ENCODE results near the gene PRKG1. TPM values are rescaled to one million over a fixed set of nuclear protein-coding genes. Genes with fewer than 3 reads are reported as not detected.

The PRKG1 gene
- total RNA-seq, 4 donors from 2014 or later, result 1.2 to 6.5 (median 2.7) TPM

DNA sequence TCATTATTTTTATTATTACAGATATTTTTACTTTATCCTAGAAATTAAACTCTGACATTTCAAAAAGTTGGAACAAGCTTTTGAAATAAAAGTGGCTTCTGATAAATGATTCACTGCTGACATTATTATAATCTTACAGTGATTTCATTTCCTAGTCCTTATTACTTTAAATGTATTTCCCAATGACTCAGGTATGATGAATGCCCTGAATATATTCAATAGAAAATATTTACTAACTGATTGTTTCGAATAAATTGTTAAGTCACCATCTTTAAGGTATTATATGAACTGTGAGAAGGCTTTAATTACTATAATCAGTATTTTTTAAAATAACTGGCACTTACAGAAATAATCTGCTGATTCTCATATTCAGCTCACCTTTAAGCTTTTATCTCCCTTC, 1261.4 kb downstream of the PRKG1 start:
- Histone ChIP-seq H3K4me1 (no peaks in the 10 kb centered on the region), H3K36me3 (no peaks in the 10 kb centered on the region), H3K4me3 (no peak overlapping the region), H3K9me3 (no peaks in the 10 kb centered on the region), H3K27me3 (no peaks in the 10 kb centered on the region), H3K27ac (no peak overlapping the region)
- TF ChIP-seq POLR2AphosphoS5 (IDR thresholded peaks at IDR 0.05), result no peak
- TF ChIP-seq, protein P1, sequence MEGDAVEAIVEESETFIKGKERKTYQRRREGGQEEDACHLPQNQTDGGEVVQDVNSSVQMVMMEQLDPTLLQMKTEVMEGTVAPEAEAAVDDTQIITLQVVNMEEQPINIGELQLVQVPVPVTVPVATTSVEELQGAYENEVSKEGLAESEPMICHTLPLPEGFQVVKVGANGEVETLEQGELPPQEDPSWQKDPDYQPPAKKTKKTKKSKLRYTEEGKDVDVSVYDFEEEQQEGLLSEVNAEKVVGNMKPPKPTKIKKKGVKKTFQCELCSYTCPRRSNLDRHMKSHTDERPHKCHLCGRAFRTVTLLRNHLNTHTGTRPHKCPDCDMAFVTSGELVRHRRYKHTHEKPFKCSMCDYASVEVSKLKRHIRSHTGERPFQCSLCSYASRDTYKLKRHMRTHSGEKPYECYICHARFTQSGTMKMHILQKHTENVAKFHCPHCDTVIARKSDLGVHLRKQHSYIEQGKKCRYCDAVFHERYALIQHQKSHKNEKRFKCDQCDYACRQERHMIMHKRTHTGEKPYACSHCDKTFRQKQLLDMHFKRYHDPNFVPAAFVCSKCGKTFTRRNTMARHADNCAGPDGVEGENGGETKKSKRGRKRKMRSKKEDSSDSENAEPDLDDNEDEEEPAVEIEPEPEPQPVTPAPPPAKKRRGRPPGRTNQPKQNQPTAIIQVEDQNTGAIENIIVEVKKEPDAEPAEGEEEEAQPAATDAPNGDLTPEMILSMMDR (IDR thresholded peaks at IDR 0.05), result no peak
- TF ChIP-seq EP300 (IDR thresholded peaks at IDR 0.05), result no peak
- no peak for TF ChIP-seq POLR2A (IDR thresholded peaks at IDR 0.05)
- WGBS, result 69% methylated on average over 1 of the region's 1 CpG
- DNase-seq (ENCODE audit: low spot score in 2 of 2), result no peak

DNA sequence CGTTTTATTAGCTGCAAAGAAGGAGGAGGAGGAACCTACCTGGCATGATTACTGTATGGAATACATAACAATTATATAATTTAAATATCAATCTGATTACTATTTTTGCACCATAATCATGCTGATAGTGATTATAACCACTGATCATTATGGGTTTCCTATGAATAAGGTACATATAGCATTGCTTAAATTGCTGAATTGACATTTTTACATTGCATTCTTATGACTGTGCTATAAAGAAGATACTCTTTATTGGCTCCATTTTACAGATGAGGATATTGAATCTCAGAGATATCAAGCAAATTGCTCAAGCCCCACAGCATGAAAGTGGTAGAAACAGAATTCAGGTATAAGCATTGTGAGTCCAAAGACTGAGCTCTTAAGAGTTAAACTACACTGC, 1262.9 kb downstream of the PRKG1 start:
- DNase-seq (ENCODE audit: low spot score in 2 of 2), result no peak
- Histone ChIP-seq H3K27ac (no peak overlapping the region), H3K27me3 (no peaks in the 10 kb centered on the region), H3K9me3 (no peaks in the 10 kb centered on the region), H3K4me1 (no peaks in the 10 kb centered on the region), H3K36me3 (no peaks in the 10 kb centered on the region), H3K4me3 (no peak overlapping the region)
- no peak for TF ChIP-seq EP300 (IDR thresholded peaks at IDR 0.05)
- TF ChIP-seq POLR2A (IDR thresholded peaks at IDR 0.05), result no peak
- TF ChIP-seq, protein P1 (IDR thresholded peaks at IDR 0.05), result no peak
- TF ChIP-seq POLR2AphosphoS5 (IDR thresholded peaks at IDR 0.05), result no peak
- WGBS, result 75% methylated on average over 1 of the region's 1 CpG

DNA sequence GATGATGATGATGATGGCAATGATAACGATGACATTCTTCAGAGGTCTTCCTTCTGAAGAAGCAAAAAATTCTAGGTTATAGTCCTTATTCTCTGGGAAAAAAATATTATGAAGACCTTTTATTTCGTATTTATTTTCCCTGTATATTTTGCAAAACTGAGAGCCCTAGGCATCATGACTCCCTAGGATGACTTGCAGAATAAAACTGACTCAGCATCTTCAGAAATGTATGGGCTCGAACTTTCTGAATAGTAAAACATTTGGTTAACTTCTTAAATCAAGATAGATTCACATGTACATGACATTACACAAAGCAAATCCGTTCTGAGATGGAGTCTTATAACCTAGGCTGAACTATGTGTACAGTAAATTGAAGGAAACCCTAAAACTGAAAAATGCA, 1269.2 kb downstream of the PRKG1 start:
- H3K27me3 ChIP-seq, result no peaks in the 10 kb centered on the region
- H3K4me3 ChIP-seq, result no peak overlapping the region
- H3K27ac ChIP-seq, result no peak overlapping the region
- H3K36me3 ChIP-seq, result no peaks in the 10 kb centered on the region
- DNase-seq (ENCODE audit: low spot score in 2 of 2), result no peak
- WGBS, result 71% methylated on average over 4 of the region's 4 CpGs
- H3K9me3 ChIP-seq, result no peaks in the 10 kb centered on the region
- no peak for TF ChIP-seq POLR2AphosphoS5 (IDR thresholded peaks at IDR 0.05)
- TF ChIP-seq, protein P1 (IDR thresholded peaks at IDR 0.05), result no peak
- H3K4me1 ChIP-seq, result no peaks in the 10 kb centered on the region

DNA sequence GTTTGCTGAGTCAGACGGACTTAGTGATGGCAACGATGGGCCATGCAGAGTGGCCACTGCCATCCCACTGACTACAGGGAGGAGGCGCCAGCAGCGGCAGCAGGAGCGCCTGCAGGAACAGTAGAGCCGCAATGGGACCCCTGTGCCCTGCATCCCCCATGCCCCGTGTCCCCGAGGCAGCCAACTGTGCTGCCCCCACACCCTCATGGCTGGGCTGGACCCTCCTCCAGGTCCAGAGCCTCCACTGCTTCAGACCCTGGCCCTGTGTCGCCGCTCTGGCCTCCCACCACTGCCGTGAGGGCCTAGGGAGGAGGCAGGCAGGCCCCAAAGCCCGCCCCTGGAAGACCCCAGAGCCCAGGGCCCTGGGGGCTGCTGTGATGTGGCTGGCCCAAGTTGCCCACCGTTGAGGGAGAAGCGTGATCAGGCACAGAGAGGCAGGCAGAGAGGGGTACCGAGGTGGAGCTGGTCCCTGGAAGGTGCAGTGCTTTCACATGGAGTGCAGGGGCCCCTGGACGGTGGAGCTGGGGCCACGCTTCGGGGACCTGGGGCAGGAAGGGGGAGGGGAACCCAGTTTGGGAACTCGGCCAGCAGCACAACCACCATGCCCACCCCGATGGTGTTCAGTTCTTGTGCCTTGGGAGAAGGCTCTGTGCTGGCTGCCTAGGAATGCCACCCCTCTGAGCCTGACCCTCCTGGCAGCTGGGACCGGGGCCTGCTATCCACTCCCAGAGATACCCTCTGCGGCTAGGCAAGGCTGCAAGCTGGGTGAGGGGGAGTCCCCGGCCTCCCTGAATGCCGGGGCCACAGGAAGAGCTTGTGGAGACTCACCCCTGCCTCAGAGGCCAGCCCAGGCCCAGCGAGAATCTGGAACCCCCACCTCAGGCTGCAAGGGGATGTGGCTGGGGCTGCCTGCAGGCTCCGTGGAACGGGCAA, 1272.4 kb downstream of the PRKG1 start:
- Histone ChIP-seq H3K4me3 (no peak overlapping the region), H3K9me3 (no peaks in the 10 kb centered on the region), H3K27ac (no peak overlapping the region), H3K36me3 (no peaks in the 10 kb centered on the region), H3K27me3 (no peaks in the 10 kb centered on the region), H3K4me1 (no peaks in the 10 kb centered on the region)
- WGBS, result 92% methylated on average over 19 of the region's 27 CpGs
- TF ChIP-seq POLR2AphosphoS5 (IDR thresholded peaks at IDR 0.05) (no peak), EP300 (IDR thresholded peaks at IDR 0.05) (no peak)
- no peak for DNase-seq (ENCODE audit: low spot score in 2 of 2)

DNA sequence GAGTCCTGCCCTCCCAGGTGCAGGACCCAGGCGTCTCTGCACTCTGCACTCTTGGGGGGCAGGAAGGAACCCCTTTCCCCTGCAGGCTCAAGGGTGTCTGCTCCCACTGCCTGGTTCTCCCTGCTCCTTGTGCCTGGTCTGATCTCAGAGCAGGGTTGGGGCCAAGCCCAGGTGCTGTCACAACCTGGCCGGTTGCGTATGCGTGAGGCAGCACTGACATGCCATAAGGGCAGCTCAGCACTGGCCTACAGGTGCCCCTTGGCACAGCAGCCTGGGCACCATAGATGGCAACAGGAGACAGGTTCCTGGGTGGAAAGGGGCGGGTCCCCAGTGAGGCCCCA, 1273.0 kb downstream of the PRKG1 start:
- TF ChIP-seq EP300 (IDR thresholded peaks at IDR 0.05) (no peak), POLR2AphosphoS5 (IDR thresholded peaks at IDR 0.05) (no peak), POLR2A (IDR thresholded peaks at IDR 0.05) (no peak)
- TF ChIP-seq, protein P1 (IDR thresholded peaks at IDR 0.05), result no peak
- no peaks in the 10 kb centered on the region for H3K36me3 ChIP-seq
- no peak for DNase-seq (ENCODE audit: low spot score in 2 of 2)
- no peaks in the 10 kb centered on the region for H3K9me3 ChIP-seq
- no peak overlapping the region for H3K4me3 ChIP-seq
- H3K27ac ChIP-seq, result no peak overlapping the region
- no peaks in the 10 kb centered on the region for H3K4me1 ChIP-seq
- H3K27me3 ChIP-seq, result no peaks in the 10 kb centered on the region
- WGBS, result no CpG with 5 or more reads among the region's 5 CpGs

Other genes starting within 250 kb of the PRKG1 start
- gene A1CF, start 188.9 kb upstream of the PRKG1 start, total RNA-seq, result under 1 TPM in 1 of 4 donors, not detected in 3; 0.32 TPM